Osteoblast (primary cell): ENCODE measurements around the gene KIAA1217. TPM values are rescaled to one million over a fixed set of nuclear protein-coding genes. Genes with fewer than 3 reads are reported as not detected.

Source experiments
- DNase-seq: peaks from one replicate; pipeline ENCODE4 v3.0.0; 2011; ENCODE audit warnings: low spot score, mixed read lengths; ENCODE audit not compliant: insufficient read length; ENCODE audit errors: missing footprints
- H2AFZ ChIP-seq: 2 replicates; pipeline ENCODE4 v1.6.0; 2011; ENCODE audit warnings: mild to moderate bottlenecking, low read length
- H3K27ac ChIP-seq: 2 replicates; pipeline ENCODE4 v1.5.1; 2011; ENCODE audit warnings: mild to moderate bottlenecking, low read depth, low read length, moderate library complexity
- H3K27me3 ChIP-seq: 2 replicates; pipeline ENCODE4 v1.6.0; 2012; ENCODE audit warnings: mild to moderate bottlenecking, control low read depth, inconsistent platforms, low read length, moderate library complexity; ENCODE audit not compliant: insufficient read depth
- H3K36me3 ChIP-seq: 2 replicates; pipeline ENCODE4 v1.5.1; 2011; ENCODE audit warnings: mild to moderate bottlenecking, low read length, control low read depth, moderate library complexity; ENCODE audit not compliant: insufficient read depth
- H3K4me1 ChIP-seq: 2 replicates; pipeline ENCODE4 v1.5.1; 2011; ENCODE audit warnings: mild to moderate bottlenecking, low read length, control low read depth, moderate library complexity; ENCODE audit not compliant: insufficient read depth
- H3K4me2 ChIP-seq: 2 replicates; pipeline ENCODE4 v1.6.0; 2011; ENCODE audit warnings: mild to moderate bottlenecking, low read length; ENCODE audit not compliant: insufficient read depth
- H3K4me3 ChIP-seq: fragments of 200-600 bp; sonication (generic); 3 replicates; pipeline ENCODE4 v1.5.1; 2012; ENCODE audit warnings: mild to moderate bottlenecking, low read length, inconsistent platforms; ENCODE audit not compliant: insufficient read depth
- H3K79me2 ChIP-seq: 2 replicates; pipeline ENCODE4 v1.6.0; 2012; ENCODE audit warnings: mild to moderate bottlenecking, low read length, control low read depth, inconsistent platforms; ENCODE audit not compliant: insufficient read depth
- H3K9me3 ChIP-seq: 2 replicates; pipeline ENCODE4 v1.5.1; 2011; ENCODE audit warnings: low read depth, low read length, control low read depth
- H4K20me1 ChIP-seq: 2 replicates; pipeline ENCODE4 v1.6.0; 2012; ENCODE audit warnings: mild to moderate bottlenecking, low read length, control low read depth; ENCODE audit not compliant: insufficient read depth
- CTCF ChIP-seq: IDR thresholded peaks from 2 replicates; pipeline ENCODE4 v1.5.1; 2011; ENCODE audit warnings: mild to moderate bottlenecking, low read depth, low read length, moderate library complexity; ENCODE audit errors: extremely low read depth
- total RNA-seq: library from RNA; depleted of rRNA; stranded (reverse); fragments of >200 nt; gene quantifications from 2 replicates; pipeline ENCODE4 v1.2.3, GENCODE V29; 2012

KIAA1217 gene
- total RNA-seq, 1 donor: 51.0 TPM

- H3K36me3 ChIP-seq: no peaks in the 10 kb centered on the region
- no peak for TF ChIP-seq CTCF
- H3K27me3 ChIP-seq: no peaks in the 10 kb centered on the region
- H3K4me2 ChIP-seq: no peak overlapping the region
- H4K20me1 ChIP-seq: no peaks in the 10 kb centered on the region
- no peak overlapping the region for H2AFZ ChIP-seq
- no peaks in the 10 kb centered on the region for H3K4me1 ChIP-seq
- no peak overlapping the region for H3K27ac ChIP-seq
- H3K79me2 ChIP-seq: no peaks in the 10 kb centered on the region
- no peaks in the 10 kb centered on the region for H3K9me3 ChIP-seq
- no peak for DNase-seq
- no peak overlapping the region for H3K4me3 ChIP-seq
Measured at GRCh38 chr10:24310104-24310503, 101.2 kb downstream of the KIAA1217 start.

- H3K4me1 ChIP-seq: no peaks in the 10 kb centered on the region
- H2AFZ ChIP-seq: no peak overlapping the region
- no peaks in the 10 kb centered on the region for H4K20me1 ChIP-seq
- H3K27ac ChIP-seq: no peak overlapping the region
- no peaks in the 10 kb centered on the region for H3K36me3 ChIP-seq
- no peak overlapping the region for H3K4me3 ChIP-seq
- no peak for TF ChIP-seq CTCF
- no peak overlapping the region for H3K4me2 ChIP-seq
- H3K79me2 ChIP-seq: no peaks in the 10 kb centered on the region
- H3K9me3 ChIP-seq: no peaks in the 10 kb centered on the region
- no peaks in the 10 kb centered on the region for H3K27me3 ChIP-seq
- DNase-seq: no peak
Measured at GRCh38 chr10:24311888-24312287, 103.0 kb downstream of the KIAA1217 start.

DNA sequence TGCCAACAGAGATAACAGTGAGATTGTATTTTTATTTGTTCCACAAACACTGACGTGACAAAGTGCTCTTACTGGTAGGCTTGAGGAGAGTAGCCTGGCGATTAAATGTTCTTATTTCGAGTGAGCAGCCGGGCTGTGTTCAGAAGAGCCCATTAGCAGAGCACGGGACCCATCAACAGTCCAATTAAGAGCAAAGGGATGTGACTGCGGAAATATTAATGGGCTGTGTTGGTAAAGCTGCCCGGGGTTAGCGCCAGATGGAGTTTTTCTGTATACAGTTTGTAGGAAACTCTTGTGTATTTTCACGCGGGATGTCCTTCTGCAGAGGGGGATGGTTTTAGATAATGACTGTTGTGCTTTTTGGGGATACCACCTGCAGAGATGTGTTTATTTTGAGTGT lies 104.3 kb downstream of the KIAA1217 start:
- H4K20me1 ChIP-seq: no peaks in the 10 kb centered on the region

DNA sequence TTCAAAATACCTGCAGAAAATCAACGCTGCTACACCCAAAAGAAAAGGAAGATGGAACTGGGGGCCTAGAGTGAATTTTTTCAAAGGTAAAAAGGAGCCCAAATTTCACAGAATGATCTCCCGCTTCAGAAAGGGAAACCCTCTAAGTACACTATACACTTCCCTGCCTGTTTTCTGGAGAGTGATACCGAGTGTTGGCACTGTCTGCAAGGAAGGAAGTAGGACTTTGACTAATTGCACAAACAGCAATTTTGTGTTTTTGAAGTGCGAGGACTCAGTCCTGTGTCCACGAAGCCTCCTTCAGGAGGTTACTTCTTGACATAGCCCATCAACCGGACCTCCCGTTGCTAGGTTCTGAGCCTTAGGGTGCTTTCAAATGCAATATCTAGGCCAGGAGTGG lies 106.3 kb downstream of the KIAA1217 start:
- no peaks in the 10 kb centered on the region for H3K36me3 ChIP-seq
- TF ChIP-seq CTCF: no peak
- no peaks in the 10 kb centered on the region for H3K27me3 ChIP-seq

More for the DNA sequence above, 104.3 kb downstream of the KIAA1217 start:
- Histone ChIP-seq H3K27ac (no peak overlapping the region), H3K4me1 (no peaks in the 10 kb centered on the region), H3K79me2 (no peaks in the 10 kb centered on the region), H2AFZ (no peak overlapping the region), H3K4me3 (no peak overlapping the region), H3K36me3 (no peaks in the 10 kb centered on the region), H3K4me2 (no peak overlapping the region), H3K9me3 (no peaks in the 10 kb centered on the region), H3K27me3 (no peaks in the 10 kb centered on the region)
- DNase-seq: no peak
- TF ChIP-seq CTCF: no peak

More for the DNA sequence above, 106.3 kb downstream of the KIAA1217 start:
- H3K4me2 ChIP-seq: no peak overlapping the region
- H3K27ac ChIP-seq: no peak overlapping the region
- no peaks in the 10 kb centered on the region for H3K4me1 ChIP-seq
- no peaks in the 10 kb centered on the region for H3K9me3 ChIP-seq
- no peak for DNase-seq
- no peaks in the 10 kb centered on the region for H4K20me1 ChIP-seq
- H3K79me2 ChIP-seq: no peaks in the 10 kb centered on the region
- no peak overlapping the region for H2AFZ ChIP-seq
- H3K4me3 ChIP-seq: no peak overlapping the region
